Smooth muscle cell (in vitro differentiated cells): Measurements from ENCODE around the gene KIF16B. TPM values are rescaled to one million over a fixed set of nuclear protein-coding genes. Genes with fewer than 3 reads are reported as not detected.

Experiments
- DNase-seq: peaks from one replicate; lab custom pipeline; 2025; ENCODE audit not compliant: unreplicated experiment; lab: John Stamatoyannopoulos, UW
- H2AFZ ChIP-seq: fragments of 200-600 bp; sonication (generic); 2 replicates; pipeline ENCODE4 v1.6.0; 2016; ENCODE audit warnings: antibody characterized with exemption, low read depth, mild to moderate bottlenecking
- H3F3A ChIP-seq: fragments of 200-600 bp; sonication (generic); 2 replicates; pipeline ENCODE4 v1.6.0; 2017; ENCODE audit warnings: antibody characterized with exemption, low read depth
- H3K27ac ChIP-seq: fragments of 200-600 bp; sonication (generic); 2 replicates; pipeline ENCODE4 v1.5.1; 2016; ENCODE audit warnings: low read depth, mild to moderate bottlenecking
- H3K27me3 ChIP-seq: fragments of 200-600 bp; sonication (generic); 2 replicates; pipeline ENCODE4 v1.6.1; 2016; ENCODE audit warnings: low read depth, mild to moderate bottlenecking
- H3K36me3 ChIP-seq: fragments of 200-600 bp; sonication (generic); 2 replicates; pipeline ENCODE4 v1.5.1; 2016; ENCODE audit warnings: low read depth
- H3K4me1 ChIP-seq: fragments of 200-600 bp; sonication (generic); 2 replicates; pipeline ENCODE4 v1.5.1; 2016; ENCODE audit warnings: low read depth
- H3K4me2 ChIP-seq: fragments of 200-600 bp; sonication (generic); 2 replicates; pipeline ENCODE4 v1.6.0; 2016; ENCODE audit warnings: mild to moderate bottlenecking
- H3K4me3 ChIP-seq: fragments of 200-600 bp; sonication (generic); 2 replicates; pipeline ENCODE4 v1.5.1; 2016; ENCODE audit warnings: mild to moderate bottlenecking
- H3K79me2 ChIP-seq: fragments of 200-600 bp; sonication (generic); 2 replicates; pipeline ENCODE4 v1.6.0; 2016; ENCODE audit warnings: low read depth, mild to moderate bottlenecking
- H3K9ac ChIP-seq: fragments of 200-600 bp; sonication (generic); 2 replicates; pipeline ENCODE4 v1.6.0; 2016; ENCODE audit warnings: low read depth
- H3K9me3 ChIP-seq: fragments of 200-600 bp; sonication (generic); replicated peaks from 2 replicates; pipeline ENCODE4 v1.5.1; 2016; ENCODE audit warnings: low read depth
- H4K20me1 ChIP-seq: fragments of 200-600 bp; sonication (generic); 2 replicates; pipeline ENCODE4 v1.6.0; 2016; ENCODE audit warnings: low read depth
- CTCF ChIP-seq: fragments of 200-600 bp; sonication (generic); IDR thresholded peaks from 2 replicates; pipeline ENCODE4 v1.5.1; 2017; ENCODE audit warnings: borderline replicate concordance, mild to moderate bottlenecking, antibody characterized with exemption; ENCODE audit not compliant: insufficient read depth, poor library complexity, severe bottlenecking
- WGBS: methylation state at CpG from one replicate; pipeline ENCODE4 v1.1.7; 2016; ENCODE audit warnings: low lambda C conversion rate; 5-methylcytosine and 5-hydroxymethylcytosine counted together
- polyA plus RNA-seq: library from polyadenylated mRNA; unstranded; fragments of >200 nt; fragmentation: Nextera tagmentation; extraction: Ambion mirVana; gene quantifications from 2 replicates; pipeline ENCODE4 v1.2.1, GENCODE V29; 2016
- total RNA-seq: library from RNA; depleted of rRNA; stranded (reverse); fragments of >200 nt; gene quantifications from 2 replicates; pipeline ENCODE4 v1.2.3, GENCODE V29; 2014

The KIF16B gene
- total and polyA plus RNA-seq, 2 experiments from 2014 or later: 3.6 to 12.9 TPM

- Histone ChIP-seq H3K9ac (no peak overlapping the region), H3K27me3 (no peaks in the 10 kb centered on the region), H3K36me3 (no peaks in the 10 kb centered on the region), H3F3A (no peaks in the 10 kb centered on the region), H3K79me2 (no peaks in the 10 kb centered on the region), H3K4me2 (no peak overlapping the region), H3K4me1 (no peaks in the 10 kb centered on the region), H3K4me3 (no peak overlapping the region), H3K9me3 (no peaks in the 10 kb centered on the region), H4K20me1 (no peaks in the 10 kb centered on the region), H2AFZ (no peak overlapping the region), H3K27ac (no peak overlapping the region)
- no peak for TF ChIP-seq CTCF
- WGBS: 82% methylated on average over 5 of the region's 5 CpGs
- no peak for DNase-seq
Measured at GRCh38 chr20:16293590-16293989, 279.7 kb downstream of the KIF16B start.

GRCh38 chr20:16292226-16292880, 280.9 kb downstream of the KIF16B start:
- Histone ChIP-seq H3K9ac (no peak overlapping the region), H3K4me2 (no peak overlapping the region), H3K9me3 (no peaks in the 10 kb centered on the region), H3K4me3 (no peak overlapping the region), H3F3A (no peaks in the 10 kb centered on the region), H2AFZ (no peak overlapping the region), H3K79me2 (no peaks in the 10 kb centered on the region), H3K27me3 (no peaks in the 10 kb centered on the region), H3K4me1 (no peaks in the 10 kb centered on the region), H3K27ac (no peak overlapping the region), H3K36me3 (no peaks in the 10 kb centered on the region), H4K20me1 (no peaks in the 10 kb centered on the region)
- DNase-seq: no peak
- no peak for TF ChIP-seq CTCF
- 82% methylated on average over 4 of the region's 4 CpGs for WGBS

GRCh38 chr20:16290358-16290757, 282.9 kb downstream of the KIF16B start:
- Histone ChIP-seq H3K9ac (no peak overlapping the region), H3K36me3 (no peaks in the 10 kb centered on the region), H3K79me2 (no peaks in the 10 kb centered on the region), H3F3A (no peaks in the 10 kb centered on the region), H3K9me3 (no peaks in the 10 kb centered on the region), H2AFZ (no peak overlapping the region), H3K4me1 (no peaks in the 10 kb centered on the region), H3K4me3 (no peak overlapping the region), H4K20me1 (no peaks in the 10 kb centered on the region), H3K27ac (no peak overlapping the region), H3K4me2 (no peak overlapping the region), H3K27me3 (no peaks in the 10 kb centered on the region)
- no peak for DNase-seq
- WGBS: 88% methylated on average over 4 of the region's 4 CpGs
- TF ChIP-seq CTCF: no peak

GRCh38 chr20:16287776-16288175, 285.5 kb downstream of the KIF16B start:
- H2AFZ ChIP-seq: no peak overlapping the region
- no peaks in the 10 kb centered on the region for H3F3A ChIP-seq
- no peaks in the 10 kb centered on the region for H3K79me2 ChIP-seq

More at GRCh38 chr20:16287776-16288175, 285.5 kb downstream of the KIF16B start:
- TF ChIP-seq CTCF: no peak
- Histone ChIP-seq H3K4me1 (no peaks in the 10 kb centered on the region), H3K27me3 (no peaks in the 10 kb centered on the region), H3K9ac (no peak overlapping the region), H3K9me3 (no peaks in the 10 kb centered on the region), H3K27ac (no peak overlapping the region), H3K36me3 (no peaks in the 10 kb centered on the region), H3K4me2 (no peak overlapping the region), H4K20me1 (no peaks in the 10 kb centered on the region), H3K4me3 (no peak overlapping the region)
- DNase-seq: no peak
- WGBS: 94% methylated on average over 2 of the region's 2 CpGs
